Activated CD4-positive, CD25-positive, alpha-beta regulatory T cell (primary cell): ENCODE data around the gene PTPRD.

Experiments used
- DNase-seq, 4 experiments: peaks; one replicate each; lab custom pipeline; 2025; lab: John Stamatoyannopoulos, UW

PTPRD gene

DNA sequence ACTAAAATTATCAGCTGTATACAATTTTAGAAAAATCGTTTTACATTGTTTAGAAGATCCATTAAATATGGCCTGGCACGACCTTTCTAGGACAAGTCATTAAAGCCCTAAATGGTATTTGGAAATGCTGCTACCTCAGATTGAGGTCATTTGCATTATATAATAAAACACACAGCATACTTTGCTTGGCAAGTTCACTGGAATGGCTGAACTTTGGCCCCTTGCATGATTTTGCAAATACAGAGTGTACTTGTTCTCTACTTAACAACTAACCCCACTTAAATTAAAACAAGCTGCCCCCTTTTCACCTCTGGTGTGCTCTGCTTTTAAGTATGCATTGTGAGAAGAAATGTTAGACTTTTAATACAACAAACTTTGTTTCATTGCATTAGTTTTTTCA is 860.1 kb downstream of the PTPRD start:
- DNase-seq: no peak

DNA sequence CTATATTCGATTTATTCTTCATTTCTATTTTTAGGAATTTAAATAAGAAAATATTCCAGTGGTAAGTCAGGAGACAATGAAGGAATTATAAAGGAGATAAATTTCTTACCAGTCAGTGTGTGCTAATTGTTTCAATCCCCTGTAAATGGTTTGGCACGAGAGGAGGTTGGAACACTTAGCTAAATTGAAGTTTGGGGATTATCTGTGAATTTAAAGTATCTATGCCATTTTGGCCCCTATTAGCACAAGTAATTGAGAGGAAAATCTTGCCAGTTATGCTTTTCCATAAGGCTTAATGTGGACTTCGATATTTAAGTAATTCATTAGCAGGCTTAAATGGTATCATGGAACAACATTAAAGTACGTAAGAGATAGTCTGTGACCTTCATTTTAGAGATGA is 860.8 kb downstream of the PTPRD start:
- no peak for DNase-seq

DNA sequence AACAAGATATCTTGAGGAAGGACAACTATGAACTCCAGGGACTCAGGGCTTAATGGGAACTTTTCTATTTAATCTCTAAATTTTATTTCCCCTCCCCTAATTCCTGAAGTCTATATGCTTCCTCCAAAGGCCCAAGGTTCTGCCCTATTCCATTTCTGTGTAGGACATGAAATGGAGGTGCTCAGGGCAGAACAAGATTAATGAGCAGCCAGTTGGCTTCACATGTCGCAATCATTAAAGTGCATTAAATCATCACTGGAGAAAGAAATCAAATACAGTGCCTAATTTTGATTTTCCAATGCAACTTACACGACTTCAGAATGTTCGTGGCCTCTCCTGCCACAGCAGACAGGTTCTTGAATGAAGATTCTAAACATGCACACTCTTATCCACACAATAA is 862.1 kb downstream of the PTPRD start:
- DNase-seq: no peak

DNA sequence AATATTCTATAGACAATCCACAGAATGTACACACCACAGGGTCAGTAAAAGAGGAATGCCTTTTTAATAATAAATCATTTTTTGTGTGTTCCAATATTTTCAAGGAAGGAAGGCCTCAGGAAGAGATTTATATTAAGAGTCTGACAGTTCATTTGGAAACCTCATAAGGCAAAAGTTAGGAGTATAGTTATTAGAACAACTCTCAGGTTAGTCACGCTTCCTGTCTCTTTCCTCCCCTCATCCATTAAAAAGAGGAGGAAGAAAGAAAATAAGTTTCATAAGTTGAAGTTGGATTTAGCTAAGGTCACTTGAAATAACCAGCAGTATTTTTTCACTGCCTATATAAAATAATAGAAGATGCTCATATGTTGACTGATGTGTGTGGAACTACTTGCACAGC is 863.2 kb downstream of the PTPRD start:
- DNase-seq: no peak

DNA sequence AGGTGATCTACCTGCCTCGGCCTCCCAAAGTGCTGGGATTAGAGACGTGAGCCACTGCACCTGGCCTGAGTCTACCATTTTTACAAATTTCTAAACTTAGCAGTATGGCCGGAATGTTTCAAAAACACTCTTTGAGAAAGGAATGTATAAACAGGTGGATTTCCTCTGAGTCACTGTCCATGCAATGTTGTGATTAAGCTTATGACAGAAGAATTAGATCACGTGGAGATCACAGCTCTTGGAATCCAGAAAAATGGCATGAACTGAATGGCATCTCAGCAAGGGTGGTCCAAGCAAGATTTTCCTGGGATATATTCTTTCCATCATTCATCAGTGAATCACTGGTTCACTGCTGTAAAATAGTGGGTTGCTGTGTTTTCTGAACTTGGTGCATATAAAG is 865.0 kb downstream of the PTPRD start:
- no peak for DNase-seq

DNA sequence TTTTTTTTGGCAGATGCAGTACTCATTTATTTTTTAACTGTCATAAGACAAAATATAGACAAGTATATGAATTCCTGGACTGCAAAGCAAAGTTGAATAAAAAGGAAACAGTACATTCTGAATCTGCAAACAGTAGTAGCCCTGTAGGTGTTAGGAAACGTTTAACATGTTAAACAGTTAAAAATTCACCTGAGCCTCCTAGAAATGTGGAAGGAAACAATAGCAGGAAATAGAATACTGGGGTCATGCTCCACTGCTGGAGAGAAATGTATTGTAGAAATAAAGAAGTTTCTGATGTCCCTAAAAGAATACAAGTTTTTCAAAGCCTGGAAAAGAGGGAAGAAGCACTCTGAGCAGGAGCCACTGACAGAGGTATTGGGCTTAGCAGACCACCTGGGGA is 866.0 kb downstream of the PTPRD start:
- DNase-seq: no peak

DNA sequence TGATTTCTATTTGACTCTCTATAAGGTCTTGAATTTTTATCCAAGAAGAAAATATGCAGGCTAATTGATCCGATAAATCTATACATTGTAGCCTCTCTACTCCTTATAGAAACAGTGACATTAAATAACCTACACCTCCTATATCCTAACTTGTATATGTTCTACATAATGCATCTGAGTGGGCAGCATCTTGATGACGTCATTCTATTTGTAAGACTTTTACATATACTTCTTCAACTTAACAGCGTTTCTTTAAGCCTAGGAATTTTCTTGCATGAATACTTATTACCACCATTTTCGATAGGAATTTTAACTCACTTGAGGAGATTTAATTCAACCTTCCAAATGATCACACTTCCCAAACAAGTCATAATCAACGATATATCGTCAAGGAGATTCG is 869.0 kb downstream of the PTPRD start:
- no peak for DNase-seq

DNA sequence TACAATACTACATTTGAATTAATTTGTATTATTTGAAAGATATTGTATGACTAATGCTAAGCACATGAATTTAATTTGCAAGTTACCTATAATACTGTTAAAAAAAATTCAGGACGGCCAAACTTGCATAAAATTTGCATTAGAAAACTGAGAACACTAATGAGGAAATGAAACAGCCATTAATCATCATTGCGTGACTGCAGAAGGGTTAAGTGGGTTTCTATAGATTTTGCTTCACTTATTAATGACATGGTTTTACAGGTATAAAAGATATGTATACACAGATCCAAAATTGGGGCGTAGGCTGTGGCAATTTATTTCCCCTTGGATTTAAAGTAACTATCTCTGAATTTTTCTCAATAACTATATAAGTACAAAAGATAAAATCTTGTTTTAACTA is 882.6 kb downstream of the PTPRD start:
- no peak for DNase-seq

DNA sequence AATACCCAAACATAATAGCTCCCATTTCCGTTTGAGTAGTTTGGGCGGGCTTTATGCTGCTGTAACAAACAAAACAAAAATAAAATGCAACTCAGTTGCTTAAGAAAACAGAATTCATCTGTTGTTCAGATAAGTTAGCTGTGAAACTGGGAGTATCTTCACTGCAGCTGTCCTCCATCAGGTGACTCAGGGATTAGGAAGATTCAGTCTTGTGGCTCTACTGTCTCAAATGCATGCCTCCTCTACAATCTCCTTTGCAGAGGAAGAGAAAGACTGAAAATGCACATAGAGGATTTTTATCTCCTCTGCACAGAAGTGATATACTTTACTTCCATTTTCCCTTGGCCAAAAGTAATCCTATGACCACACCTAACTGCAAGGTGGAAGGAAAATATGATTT is 883.7 kb downstream of the PTPRD start:
- no peak for DNase-seq

DNA sequence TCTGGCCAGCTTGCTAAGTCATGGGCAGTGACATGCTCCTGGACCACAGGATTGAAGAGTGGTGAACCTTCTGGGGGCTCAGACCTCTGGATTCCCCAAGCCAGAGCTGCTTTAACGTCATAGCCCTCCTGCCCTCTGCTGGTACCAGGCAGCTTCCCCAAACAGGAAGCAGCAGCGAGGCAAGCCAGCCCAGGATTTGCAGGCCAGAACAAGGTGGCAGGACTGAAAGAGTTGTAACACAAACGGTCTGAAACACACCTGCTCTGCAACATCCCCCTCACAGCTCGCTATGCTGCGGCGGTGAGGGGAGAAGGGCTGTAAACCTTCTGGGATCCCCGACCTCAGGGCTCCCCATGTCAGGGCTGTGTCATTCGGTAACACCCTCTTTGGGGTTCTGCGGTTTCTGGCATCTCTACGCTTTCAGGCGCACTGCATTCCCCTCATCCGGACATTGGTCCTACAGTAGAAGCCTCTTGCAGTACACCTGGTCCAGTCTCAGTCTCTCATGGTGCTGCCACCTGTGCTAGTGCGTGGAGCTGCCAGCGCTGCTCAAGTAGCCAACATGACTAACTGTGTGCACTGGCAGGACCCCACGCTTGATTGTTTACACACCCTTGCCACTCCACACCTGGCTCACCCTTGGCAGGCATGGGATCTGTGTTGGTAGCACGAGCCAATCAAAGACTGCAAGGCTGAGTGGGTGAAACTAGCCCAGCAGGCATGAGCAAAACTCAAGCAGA is 893.3 kb downstream of the PTPRD start:
- DNase-seq: no peak

DNA sequence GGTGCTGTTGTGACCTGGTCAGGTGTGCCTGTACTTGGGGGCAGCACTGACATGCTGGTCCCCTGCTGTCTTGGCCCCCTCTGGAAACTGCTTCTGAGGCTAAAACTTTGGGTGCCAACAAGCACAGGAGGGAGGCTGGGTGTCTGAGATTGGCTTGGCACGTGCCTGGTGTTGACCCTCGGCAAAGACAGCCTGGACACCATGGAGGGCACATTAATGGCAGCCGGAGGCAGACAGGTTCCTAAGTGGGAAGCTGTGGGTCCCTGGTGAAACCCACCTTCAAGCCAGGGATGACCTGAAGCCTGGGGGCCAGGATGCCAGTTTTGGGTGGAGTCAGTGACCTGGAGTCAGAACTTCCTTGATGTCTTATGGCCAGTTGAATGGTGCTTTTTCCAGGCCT is 894.1 kb downstream of the PTPRD start:
- DNase-seq: no peak

DNA sequence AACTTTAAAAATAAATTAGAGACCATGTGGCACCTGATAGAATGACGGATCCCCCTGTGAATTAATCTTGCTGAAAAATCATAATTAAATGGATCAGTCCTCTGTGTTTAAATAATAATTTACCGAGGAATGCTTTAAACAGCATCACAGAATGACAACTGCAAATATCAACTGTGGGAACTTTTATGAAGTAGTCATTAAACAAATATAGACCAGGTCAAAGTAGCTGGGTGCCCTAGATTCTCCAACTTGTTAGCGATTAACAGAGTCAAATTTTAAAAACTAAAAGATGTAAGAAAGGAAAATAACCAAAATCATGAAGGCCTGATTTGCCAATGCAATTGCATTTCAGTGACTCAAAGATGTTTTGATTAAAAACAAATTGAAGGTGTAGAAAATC is 933.4 kb downstream of the PTPRD start:
- DNase-seq: no peak

DNA sequence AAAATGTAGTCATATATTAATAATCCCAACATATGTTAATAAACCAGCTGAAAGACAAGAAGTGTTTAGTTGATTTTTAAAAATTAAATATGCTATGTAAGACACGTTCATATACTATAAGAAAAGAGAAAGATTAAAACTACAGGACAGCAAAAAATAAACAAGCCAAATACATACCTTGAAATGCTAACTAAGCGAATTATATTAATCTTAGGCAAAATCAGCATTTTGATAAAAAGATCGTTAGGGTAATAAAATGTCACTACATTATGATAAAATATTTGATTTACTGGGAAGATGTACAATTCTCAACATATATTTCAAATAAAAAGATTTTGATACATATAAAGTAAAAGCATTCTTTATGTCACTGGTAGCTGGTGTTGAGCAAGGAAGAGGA is 938.3 kb downstream of the PTPRD start:
- DNase-seq: no peak

DNA sequence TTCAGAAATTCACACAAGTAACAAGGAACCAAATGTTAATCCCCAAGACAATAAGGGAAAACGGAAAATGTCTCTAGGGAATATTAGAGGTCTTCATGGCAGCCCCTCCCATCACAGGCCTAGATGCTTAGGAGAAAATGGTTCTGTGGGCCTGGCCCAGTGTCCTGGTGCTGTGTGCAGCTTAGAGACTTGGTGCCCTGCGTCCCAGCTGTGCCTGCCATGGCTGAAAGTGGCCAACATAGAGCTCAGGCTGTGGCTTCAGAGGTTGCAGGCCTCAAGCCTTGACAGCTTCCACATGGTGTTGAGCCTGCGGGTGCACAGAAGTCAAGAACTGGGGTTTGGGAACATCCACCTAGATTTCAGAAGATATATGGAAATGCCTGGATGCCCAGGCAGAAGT is 942.3 kb downstream of the PTPRD start:
- no peak for DNase-seq

DNA sequence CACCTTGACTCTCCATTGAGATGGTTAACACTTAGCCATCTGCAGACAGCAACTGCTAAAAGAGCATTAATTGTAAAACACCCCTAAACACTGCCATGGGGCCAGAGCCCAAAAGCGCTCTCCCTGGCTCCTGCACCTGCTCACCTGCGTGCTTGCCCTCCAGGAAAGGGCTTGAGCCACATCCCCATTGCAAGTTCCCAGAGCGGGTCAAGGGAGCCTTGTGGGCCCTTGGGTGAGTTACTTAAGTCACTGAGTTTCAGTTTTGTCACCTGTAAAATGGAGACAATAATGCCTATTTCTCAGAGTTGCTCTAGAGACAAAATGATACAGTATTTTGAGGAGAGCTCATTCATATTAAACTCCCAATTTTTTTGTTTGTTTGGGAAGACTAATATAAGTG is 967.8 kb downstream of the PTPRD start:
- DNase-seq: no peak

DNA sequence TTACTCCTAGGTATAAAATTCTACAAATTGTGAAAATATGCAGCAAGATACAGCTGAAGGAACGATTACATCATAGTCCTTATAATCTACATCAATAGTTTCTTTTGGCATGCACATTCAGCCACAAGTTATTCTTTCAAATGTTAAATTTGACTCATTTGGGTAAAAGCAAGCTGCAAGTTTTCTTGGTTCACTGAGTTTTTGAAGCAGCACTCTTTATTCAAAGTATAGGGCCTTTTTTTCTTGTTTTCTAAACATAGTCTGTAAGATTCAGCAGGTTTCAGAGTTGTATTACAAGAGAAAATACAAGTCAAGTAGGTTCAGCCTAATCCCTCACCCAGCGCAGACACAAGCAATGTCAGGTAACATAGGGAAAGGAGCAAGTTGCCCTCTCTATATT is 981.5 kb downstream of the PTPRD start:
- DNase-seq: no peak

DNA sequence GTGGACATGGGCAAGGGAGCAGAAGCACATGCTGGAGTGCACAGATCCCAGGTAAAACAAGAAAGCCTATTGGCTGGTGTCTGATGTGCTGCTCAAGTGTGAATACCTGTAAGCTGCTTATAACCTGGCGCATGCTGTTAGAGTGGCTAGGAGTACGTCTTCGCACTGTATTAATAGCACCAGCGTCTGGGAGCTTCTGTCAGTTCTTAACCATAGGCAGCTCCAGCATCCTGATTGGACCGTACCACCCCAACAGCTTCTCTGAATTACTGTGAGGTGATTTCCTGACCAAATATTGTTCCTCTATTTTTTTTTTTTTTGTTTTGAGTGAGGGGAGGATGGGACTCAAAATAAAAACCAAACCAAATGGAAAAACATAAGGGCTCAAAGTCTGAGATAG is 987.6 kb downstream of the PTPRD start:
- no peak for DNase-seq

DNA sequence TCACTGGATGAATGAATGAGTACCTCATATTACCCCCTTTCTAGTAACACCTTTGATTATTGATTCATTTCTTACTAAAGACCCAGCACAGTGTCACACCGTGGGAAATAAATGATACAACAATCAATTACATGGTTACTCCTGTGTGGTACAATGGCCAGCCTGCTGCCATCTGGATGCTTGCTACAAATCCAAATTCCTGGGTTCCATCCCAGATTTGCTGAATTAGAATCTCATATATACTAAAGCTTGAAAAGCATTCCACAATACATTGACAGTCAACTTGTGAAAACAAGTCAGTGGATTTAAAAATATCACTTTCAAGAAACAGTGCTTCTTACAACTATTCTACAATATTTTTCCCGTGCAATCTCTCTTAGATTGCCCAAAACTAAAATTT is 989.3 kb downstream of the PTPRD start:
- no peak for DNase-seq

DNA sequence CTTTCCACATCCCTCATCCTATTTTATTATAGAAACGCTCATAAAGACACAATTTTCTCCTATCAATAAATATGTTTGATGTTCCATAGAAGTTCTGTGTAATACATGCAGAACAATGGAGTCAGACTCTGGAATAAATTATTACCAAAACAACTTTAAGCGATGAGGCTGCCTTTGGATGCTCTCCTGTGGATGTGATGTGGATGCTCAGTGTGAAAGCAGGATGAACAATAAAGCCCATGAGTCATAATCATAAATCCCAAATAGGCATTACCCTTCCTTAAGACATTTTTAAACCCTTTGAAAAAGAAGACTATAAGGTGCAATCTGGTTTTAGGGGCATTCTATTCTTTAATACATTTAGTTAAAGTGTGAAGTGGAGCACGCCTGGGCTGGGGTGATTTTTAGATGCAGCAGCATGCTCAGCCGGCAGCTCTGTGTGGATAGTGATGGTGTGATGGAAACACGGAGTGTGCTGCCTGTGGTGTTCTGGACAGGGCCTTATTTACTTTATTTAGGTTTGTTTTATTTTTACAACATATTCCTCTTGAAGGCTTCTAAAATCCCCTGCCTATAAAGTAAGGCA is 991.4 kb downstream of the PTPRD start:
- DNase-seq: no peak

DNA sequence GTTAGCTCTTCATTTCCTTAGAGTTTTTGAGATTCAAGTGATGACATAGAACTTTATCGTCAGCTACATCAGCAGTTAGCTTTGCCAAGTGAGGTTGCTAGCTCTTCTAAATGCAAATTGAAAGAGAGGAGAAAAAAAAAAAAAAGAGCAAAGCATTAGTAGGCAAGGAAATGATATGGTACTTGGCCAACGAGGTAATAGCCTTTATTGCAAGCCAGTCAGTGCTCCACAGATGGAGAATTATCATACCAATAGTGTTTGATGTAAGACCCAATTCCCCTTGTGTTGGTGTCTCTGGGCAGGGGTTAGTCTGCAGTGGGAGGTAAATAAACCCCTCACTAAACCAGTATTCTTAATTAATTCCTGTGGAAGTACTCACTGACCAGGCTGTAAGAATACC is 992.1 kb downstream of the PTPRD start:
- no peak for DNase-seq

DNA sequence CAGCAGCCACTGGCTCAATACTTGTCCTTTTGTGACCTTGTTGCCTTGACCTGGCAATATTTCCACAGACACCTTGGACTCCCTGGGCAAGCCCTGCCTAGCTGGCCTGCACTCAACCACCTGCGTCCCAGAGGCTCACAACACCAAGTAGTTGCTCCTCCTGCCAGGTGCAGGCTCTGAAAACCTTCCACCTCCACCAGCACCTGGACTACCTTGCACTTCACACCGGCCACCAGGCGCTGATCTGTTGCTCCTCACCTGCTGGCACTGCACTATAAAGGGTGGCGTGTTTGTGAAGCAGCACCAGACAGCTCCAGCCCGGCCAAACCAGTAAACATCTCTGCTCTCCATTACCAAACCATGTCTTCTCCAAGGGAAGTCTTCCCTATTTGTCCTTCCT is 997.7 kb downstream of the PTPRD start:
- DNase-seq: no peak

DNA sequence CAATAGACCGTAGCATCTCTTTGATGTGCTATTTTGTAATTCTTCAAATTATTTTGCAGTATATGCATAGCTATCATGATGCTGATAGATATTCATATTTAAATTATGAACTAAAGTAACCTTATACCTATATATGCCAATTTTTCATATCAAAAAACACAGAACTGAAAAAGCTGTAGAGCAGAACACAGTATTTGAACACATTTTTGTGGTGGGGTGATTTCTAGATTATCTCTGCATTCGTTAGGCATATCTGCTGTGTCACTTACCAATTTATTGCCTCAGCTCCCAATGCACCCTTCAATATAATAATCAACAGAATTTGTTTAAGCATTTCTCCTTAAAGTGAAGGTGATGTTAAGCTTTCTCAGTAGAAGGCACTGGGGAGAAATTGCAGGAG is 998.2 kb downstream of the PTPRD start:
- DNase-seq: no peak

DNA sequence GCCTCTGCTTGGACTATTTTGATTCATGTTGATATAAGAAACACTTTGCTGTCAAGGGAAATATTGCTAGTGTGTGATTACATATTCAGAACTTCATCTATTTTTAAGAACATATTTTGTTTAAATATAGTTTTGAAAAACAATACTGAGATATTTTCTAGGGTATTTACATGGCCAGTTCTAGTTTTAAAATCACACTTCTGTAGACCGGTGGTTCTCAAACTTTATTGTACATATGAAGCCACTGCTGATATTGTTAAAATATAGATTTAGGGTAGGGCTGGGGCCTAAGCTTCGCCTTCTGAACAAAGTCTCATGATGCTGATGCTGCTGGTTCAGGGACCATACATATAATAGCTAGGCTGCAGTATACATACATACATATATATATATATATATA is 1000.0 kb downstream of the PTPRD start:
- DNase-seq: no peak

DNA sequence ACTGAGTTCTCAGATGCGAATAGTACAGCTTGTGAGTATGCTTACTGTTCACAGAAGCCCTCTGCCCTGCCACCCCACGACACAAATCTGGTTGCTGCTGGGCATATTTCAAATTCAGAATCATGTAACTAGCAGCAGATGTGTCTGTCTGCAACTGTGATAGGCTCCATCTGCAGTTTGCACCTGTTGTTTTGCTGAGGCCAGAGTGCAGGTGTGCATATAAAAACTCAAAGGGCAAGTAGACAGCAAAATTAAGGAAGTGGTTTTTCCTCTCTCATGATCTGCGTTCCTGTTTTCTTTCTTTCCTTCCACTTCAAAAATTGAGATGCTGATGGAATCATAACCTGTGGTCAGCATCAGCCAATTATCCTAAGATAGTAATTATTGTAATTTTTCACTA is 1000.5 kb downstream of the PTPRD start:
- DNase-seq: no peak
